ENCODE measurements around the gene GPHB5.

Gene GPHB5

GRCh38 chr14:63344336-63344735 lies 25.6 kb upstream of the GPHB5 start:
- TF ChIP-seq CTCF (IDR thresholded peaks at IDR 0.05; ENCODE audit: insufficient read depth, low read length, poor library complexity, severe bottlenecking): no peak
- Histone ChIP-seq H3K4me3 (replicated peaks; ENCODE audit: low read depth, low read length) (no peak overlapping the region), H3K36me3 (ENCODE audit: control insufficient read depth, insufficient read depth, low read length) (no peaks in the 10 kb centered on the region), H3K27me3 (replicated peaks; ENCODE audit: control insufficient read depth, insufficient read depth, low read length) (no peaks in the 10 kb centered on the region; the same call in 1 of the 2 replicates)
- no peak for DNase-seq (ENCODE audit: extremely low read depth, insufficient read length)

GRCh38 chr14:63343878-63344277 lies 25.1 kb upstream of the GPHB5 start:
- TF ChIP-seq CTCF (IDR thresholded peaks at IDR 0.05; ENCODE audit: insufficient read depth, low read length, poor library complexity, severe bottlenecking): no peak
- DNase-seq (ENCODE audit: extremely low read depth, insufficient read length): no peak

GRCh38 chr14:63342371-63342770 lies 23.6 kb upstream of the GPHB5 start:
- Histone ChIP-seq H3K36me3 (ENCODE audit: control insufficient read depth, insufficient read depth, low read length) (no peaks in the 10 kb centered on the region), H3K4me3 (replicated peaks; ENCODE audit: low read depth, low read length) (no peak overlapping the region), H3K27me3 (replicated peaks; ENCODE audit: control insufficient read depth, insufficient read depth, low read length) (no peaks in the 10 kb centered on the region; the same call in 1 of the 2 replicates)
- no peak for DNase-seq (ENCODE audit: extremely low read depth, insufficient read length)
- no peak for TF ChIP-seq CTCF (IDR thresholded peaks at IDR 0.05; ENCODE audit: insufficient read depth, low read length, poor library complexity, severe bottlenecking)

More at GRCh38 chr14:63343878-63344277, 25.1 kb upstream of the GPHB5 start:
- Histone ChIP-seq H3K36me3 (ENCODE audit: control insufficient read depth, insufficient read depth, low read length) (no peaks in the 10 kb centered on the region), H3K4me3 (replicated peaks; ENCODE audit: low read depth, low read length) (no peak overlapping the region), H3K27me3 (replicated peaks; ENCODE audit: control insufficient read depth, insufficient read depth, low read length) (no peaks in the 10 kb centered on the region; the same call in 1 of the 2 replicates)

GRCh38 chr14:63328787-63329737 lies 10.3 kb upstream of the GPHB5 start:
- DNase-seq (ENCODE audit: extremely low read depth, insufficient read length): no peak
- TF ChIP-seq CTCF (IDR thresholded peaks at IDR 0.05; ENCODE audit: insufficient read depth, low read length, poor library complexity, severe bottlenecking): no peak
- Histone ChIP-seq H3K36me3 (ENCODE audit: control insufficient read depth, insufficient read depth, low read length) (no peaks in the 10 kb centered on the region), H3K27me3 (replicated peaks; ENCODE audit: control insufficient read depth, insufficient read depth, low read length) (no peaks in the 10 kb centered on the region; the same call in 1 of the 2 replicates), H3K4me3 (replicated peaks; ENCODE audit: low read depth, low read length) (no peak overlapping the region)

- no peak overlapping the region for H3K4me3 ChIP-seq (replicated peaks; ENCODE audit: low read depth, low read length)
- H3K36me3 ChIP-seq (ENCODE audit: control insufficient read depth, insufficient read depth, low read length): no peaks in the 10 kb centered on the region
- no peaks in the 10 kb centered on the region; the same call in 1 of the 2 replicates for H3K27me3 ChIP-seq (replicated peaks; ENCODE audit: control insufficient read depth, insufficient read depth, low read length)
- no peak for TF ChIP-seq CTCF (IDR thresholded peaks at IDR 0.05; ENCODE audit: insufficient read depth, low read length, poor library complexity, severe bottlenecking)
- DNase-seq (ENCODE audit: extremely low read depth, insufficient read length): no peak
These were observed 8.1 kb upstream of the GPHB5 start for GRCh38 chr14:63326840-63327239.
